Activated T-cell treated with anti-CD3 and anti-CD28 coated beads for 48 hours (primary cell): ENCODE data around the gene PPDPF.

Source experiments
- DNase-seq: peaks from one replicate; pipeline ENCODE4 v3.0.0-alpha.2; 2020; ENCODE audit warnings: low read depth

PPDPF gene

GRCh38 chr20:63522091-63522868 lies 1.7 kb downstream of the PPDPF start:
- no peak for DNase-seq

DNA sequence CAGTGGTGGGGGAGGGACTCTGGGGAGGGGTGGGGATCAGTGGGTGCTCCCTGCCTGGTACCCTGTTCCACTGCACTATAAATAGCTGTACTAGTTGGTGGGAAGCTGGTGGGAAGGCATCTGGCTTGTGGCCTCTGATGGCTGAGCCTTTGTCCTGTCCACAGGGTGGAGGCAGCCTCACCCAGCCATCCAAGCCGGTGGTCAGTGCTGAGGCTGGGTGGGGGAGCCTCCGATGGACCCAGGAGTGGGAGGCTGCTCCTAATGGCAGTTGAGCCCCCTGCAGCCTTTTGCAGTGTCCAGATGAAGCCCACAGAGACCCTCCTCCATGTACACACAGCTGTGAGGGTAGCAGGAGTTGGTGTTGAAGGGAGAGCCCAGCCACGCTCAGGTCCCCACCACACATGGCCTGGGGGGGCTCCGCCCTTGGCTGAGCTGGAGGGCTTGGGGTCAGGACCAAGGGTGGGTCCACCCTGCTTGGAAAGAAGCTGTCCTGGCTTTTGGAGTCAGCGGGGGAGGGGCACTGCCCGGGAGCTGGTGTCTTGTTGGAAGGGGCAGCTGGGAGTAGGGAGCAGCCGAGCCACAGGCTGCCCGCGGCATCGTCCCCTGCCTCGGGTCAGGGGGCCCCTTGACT lies 2.5 kb downstream of the PPDPF start:
- no peak for DNase-seq

GRCh38 chr20:63525185-63525584 lies 4.6 kb downstream of the PPDPF start:
- no peak for DNase-seq

- DNase-seq = no peak
Measured at GRCh38 chr20:63525971-63526370, 5.4 kb downstream of the PPDPF start.

DNA sequence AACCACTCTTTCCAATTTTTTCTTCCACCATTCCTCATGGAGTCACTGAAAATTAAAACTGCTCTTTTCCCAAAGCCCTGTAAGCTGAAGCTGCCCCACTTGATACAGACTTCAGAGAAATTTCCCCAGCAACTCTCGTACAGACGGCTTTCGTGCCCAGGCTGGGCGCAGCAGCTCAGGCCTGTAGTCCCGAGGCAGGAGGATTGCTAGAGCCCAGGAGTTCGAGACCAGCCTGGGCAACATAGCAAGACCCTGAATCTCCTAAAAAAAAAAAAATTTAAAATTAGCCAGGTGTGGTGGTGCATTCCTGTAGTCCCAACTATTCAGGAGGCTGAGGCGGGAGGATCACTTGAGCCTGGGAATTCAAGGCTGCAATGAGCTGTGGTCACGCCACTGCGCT lies 6.6 kb downstream of the PPDPF start:
- no peak for DNase-seq

DNA sequence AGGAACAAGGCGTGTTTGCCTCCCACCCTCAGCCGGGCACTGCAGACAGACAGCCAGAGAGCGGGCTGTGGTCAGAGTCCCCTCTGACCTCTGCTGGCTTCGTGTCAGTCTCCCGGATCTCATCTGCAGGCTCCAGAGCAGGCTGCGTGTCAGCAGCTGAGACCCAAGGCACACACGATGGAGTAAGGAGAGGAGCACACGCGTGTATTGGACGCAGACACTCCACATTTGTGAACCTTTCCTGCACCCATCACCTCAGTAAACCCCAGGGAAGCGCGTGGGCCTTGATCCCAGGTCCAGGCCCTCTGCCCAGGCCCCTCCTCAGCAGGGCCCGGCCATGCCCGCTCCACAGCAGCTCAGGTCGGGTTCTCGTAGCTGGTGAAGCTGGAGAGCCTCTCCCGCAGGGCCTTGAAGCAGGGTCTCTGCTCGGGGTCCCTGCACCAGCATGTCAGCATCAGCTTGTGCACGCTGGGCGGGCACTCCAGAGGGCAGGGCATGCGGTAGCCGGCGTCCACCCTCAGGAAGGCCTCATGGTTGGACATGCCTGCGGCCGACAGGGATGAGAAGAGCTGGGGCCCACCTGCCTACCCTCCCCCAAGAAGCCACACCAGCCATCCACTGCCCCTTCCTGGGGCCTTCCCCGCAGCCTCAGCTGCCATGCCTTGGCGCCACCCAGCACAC lies 8.8 kb downstream of the PPDPF start:
- DNase-seq = no peak

DNA sequence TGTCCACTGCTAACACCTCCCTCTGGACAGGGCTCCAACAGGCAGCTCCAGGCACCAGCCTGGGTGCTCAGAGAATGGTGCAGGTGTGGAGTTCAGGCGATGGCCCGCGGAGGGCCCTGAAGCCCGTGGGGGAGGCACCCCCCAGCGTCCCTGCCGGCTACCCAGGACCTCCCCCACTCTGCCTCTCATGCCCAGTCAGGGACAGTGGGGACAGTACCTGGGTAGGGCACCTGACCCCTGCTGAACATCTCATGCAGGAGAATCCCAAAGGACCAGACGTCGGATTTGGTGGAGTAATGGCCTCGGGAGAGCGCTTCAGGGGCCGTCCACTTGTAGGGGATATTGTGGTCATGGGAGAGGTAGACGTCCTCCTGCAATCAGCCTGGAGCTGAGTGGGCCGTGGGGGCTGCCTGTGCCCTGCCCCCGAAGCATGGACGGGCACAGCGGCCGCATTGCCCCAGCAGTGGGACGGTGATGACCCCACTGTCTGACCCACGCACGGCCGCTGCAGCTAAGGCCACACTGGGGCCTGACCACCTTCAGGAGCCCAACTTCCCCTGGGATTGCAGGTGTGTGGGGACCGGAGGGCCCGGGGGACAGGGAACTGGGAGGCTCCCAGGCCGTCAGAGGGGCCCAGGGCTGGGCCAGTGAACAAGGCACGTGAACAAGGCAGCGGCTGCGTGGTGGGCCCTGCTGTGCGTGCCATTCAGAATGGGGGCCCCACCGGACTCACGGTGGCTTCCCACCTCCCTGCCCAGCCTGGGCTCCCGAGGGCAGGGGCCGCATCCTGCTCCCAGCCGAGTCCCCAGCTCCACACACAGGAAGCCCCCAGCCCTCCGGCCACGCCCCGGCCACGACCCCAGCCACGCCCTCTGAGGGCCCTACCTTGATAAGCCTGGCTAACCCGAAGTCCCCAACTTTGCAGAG lies 9.6 kb downstream of the PPDPF start:
- no peak for DNase-seq

DNA sequence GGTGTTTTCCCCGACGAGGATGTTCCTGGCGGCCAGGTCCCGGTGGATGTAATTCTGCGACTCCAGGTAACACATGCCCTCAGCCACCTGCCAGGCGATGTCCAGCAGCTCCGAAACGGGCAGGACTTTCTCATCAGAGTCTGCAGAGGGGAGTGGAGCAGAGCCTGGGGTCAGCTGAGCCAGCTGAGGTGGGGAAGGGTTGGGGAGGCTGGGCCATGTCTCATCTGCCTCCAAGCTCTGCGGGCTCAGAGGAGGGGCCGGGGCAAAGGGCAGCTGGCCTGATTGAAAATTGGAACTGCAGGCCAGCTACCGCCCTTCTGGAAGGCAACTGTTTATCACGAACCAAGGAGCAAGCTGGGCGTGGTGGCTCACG lies 10.2 kb downstream of the PPDPF start:
- DNase-seq = no peak

DNA sequence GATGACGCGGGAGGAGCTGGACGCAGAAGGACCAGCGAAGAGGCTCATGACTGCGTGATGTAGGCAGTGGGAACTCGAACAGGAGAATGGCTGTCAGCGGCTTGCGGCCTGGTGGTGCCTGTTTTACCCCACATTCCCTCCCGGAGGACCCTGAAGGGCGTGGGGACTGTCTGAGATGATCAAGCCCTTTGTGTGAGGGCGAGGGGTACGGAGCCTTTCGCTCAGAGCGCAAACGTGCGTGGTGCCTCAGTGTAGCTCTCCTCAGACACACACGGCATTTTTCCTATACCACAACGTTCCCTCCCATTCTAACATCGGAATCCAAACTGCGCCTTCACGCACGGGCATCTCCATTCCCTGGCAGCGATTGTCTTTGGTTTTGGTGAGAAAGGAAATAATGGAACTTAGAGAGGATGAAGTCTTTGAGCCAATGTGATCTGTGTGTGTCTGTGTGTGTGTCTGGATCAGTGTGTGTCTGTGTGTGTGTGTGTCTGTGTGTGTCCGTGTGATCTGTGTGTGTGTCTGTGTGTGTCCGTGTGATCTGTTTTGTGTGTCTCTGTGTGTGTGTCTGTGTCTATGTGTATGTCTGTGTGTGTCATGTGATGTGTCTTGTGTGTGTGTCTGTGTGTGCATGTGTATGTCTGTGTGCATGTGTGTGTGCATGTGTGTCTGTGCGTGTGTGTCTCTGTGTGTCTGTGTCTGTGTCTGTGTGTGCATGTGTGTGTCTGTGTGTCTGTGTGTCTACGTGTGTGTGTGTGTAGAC lies 11.3 kb downstream of the PPDPF start:
- no peak for DNase-seq

GRCh38 chr20:63532449-63532971 lies 11.9 kb downstream of the PPDPF start:
- DNase-seq = no peak

- DNase-seq = no peak
Measured at GRCh38 chr20:63533388-63533787, 12.8 kb downstream of the PPDPF start.

DNA sequence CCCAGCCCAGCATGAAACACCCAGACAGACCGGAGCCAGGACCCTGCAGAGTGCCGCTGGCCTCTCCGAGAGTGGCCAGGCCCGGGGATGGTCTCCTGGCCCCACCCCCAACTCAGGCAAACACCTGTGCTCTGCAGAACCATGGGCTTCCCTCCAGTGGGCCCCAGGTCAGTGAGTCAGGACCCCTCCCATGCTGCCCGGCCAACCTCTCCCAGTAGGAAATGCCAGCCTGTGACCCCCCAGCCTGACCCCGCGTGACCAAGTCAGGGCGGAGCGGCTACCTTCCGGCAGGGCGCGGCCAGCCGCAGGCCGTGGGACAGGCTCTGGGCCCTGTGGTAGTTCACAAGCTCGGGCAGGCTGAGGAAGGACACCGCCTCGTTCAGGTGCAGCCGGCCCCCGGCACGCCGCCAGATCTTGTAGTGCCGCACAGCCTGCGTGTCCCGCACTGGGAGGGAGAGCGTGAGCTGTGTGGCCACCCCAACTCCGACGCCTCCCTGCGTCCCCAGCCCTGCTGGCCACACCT lies 13.4 kb downstream of the PPDPF start:
- DNase-seq = no peak

- DNase-seq = no peak
Measured at GRCh38 chr20:63534427-63534830, 13.9 kb downstream of the PPDPF start.

DNA sequence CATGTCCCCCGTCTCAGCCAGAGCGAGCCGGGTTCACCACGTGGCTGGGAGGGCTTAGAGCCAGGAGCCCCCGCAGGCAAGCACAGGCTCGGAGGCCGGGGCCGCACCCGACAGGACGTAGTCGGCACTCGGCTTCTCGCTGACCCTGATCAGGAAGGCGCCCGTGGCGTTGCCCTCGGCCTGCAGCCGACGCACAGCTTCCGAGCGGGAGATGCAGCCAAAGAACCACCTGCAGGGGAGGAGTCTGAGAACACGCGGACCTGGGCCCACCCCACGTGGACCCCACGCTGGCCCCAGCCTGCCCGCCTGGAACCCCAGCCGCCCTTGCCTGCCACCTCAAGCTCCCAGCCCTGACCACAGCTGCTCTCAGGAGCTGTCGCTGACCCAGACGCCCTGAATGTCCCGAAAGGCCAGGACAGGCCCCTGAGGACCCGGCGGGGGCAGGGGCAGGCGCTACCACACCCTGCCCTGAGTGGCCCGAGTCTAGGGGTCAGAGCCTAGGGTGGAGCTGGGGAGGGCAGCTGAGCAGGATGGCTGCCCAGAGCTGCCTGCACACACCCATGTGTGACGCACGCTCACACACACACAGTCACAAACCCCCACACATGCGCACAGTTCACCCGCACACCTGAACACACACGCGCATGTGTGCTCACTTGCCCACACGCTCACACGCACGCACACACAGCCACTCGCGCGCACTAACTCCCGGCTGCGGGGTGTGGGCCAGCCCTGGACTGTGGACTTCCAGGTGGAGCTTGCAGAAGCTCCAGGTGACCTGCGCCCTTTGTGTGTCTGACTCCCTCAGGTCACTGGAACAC lies 14.5 kb downstream of the PPDPF start:
- DNase-seq = no peak

DNA sequence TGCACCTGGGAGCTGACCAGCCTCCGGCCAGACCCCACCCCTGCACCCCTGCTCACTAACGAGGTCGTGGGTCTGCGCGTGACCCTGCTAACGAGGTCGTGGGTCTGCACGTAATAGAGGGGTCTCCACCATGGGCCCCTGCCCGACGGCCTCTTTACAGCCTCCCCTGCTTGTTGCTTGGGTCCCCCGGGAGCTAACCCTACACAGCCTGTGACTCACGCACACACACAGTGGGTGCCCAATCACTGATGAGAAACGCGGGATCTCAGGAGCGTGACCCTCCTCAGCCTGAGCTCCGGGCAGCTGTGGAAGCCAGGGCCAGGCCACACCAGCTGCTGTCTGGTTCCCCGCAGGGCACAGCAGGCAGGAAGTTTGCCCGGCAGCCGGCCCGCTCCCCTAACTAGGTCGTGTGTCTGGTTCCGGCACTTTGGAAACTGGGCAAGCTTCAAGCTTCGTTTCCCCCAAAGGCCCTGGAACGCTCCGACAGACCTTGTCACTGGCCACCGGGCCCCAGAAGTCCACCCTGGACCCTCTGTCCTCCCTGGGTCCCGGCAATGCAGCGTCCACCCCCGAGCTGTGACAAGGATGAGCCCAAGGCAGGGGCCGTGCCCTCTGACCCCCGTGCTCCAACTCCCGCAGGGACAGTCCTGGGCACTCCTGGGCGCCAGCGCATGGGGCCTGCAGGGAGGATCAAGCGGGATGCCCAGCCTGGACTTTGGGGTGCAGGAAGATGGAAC lies 15.8 kb downstream of the PPDPF start:
- no peak for DNase-seq

GRCh38 chr20:63536997-63537524 lies 16.5 kb downstream of the PPDPF start, which contains the start of gene PTK6:
Gene PTK6 (minus strand): TSS chr20:63537376. CDS start chr20:63537314, 62 bp downstream.
- DNase-seq = peak; percentile 38

DNA sequence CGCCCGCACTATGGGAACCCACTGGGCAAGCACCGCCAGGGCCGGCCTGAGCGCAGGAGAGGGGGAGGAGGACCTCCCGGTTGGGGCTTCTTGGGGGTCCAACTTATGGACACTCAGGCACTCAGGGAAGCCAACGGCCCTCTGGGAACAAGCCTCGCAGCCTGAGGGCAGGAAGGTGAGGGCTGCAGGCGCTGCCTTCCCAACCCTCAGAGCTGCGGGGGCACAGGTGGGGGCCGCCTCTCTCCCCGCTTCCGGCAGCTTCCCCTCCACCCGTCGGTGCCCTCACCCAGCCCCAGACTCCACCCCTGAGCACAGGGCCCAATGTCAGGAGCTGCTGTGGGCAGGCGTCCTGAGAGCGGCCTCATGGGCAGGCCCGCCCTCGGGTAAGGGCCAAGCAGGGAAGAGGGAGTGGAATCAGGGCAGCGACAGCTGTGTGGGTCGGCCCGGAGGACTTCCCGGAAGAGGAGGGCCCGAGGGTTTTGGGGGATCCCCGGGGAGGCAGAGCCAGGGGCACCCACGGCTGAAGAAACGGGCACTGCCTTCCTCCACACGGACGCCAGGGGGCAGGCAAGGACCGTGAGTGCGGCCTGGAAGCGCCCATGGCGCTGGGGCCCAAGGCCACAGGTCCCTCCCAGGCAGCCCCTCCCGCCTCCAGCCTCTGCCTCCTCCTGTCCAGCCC lies 17.1 kb downstream of the PPDPF start:
- peak; percentile 94 for DNase-seq
